Epithelial cell of proximal tubule (primary cell): Measurements from ENCODE around the gene LBX2. TPM values are rescaled to one million over a fixed set of nuclear protein-coding genes. Genes with fewer than 3 reads are reported as not detected.
"Not testable (repeated sequence)": the region's sequence is repeated elsewhere in the genome, so short reads cannot be mapped to it uniquely, and the experiment has no call there.

ENCODE experiments used
- DNase-seq: peaks from one replicate; pipeline ENCODE4 v3.0.0-alpha.2; 2011; ENCODE audit warnings: low read depth
- H3K4me3 ChIP-seq: 2 replicates; pipeline ENCODE4 v1.5.1; 2011; ENCODE audit warnings: low read depth, mild to moderate bottlenecking, low read length
- CTCF ChIP-seq: conservative IDR thresholded peaks from 2 replicates; pipeline ENCODE4 v1.5.1; 2012; ENCODE audit warnings: low read depth, mild to moderate bottlenecking, low read length
- total RNA-seq: library from RNA; depleted of rRNA; stranded (reverse); fragments of >200 nt; gene quantifications from 2 replicates; pipeline ENCODE4 v1.2.3, GENCODE V29; 2015

Gene LBX2
- total RNA-seq, 1 donor from 2014 or later = 1.3 TPM

GRCh38 chr2:74474899-74475298, 24.5 kb downstream of the LBX2 start:
- H3K4me3 ChIP-seq = no peak overlapping the region
- no peak for DNase-seq
- peak; percentile 41 for TF ChIP-seq CTCF

- no peak for DNase-seq
- no peak for TF ChIP-seq CTCF
- no peak overlapping the region for H3K4me3 ChIP-seq
These were observed 24.9 kb downstream of the LBX2 start for GRCh38 chr2:74474481-74474880.

GRCh38 chr2:74472945-74473258, 26.5 kb downstream of the LBX2 start:
- no peak for TF ChIP-seq CTCF
- H3K4me3 ChIP-seq = peak overlapping the region; percentile 72
- no peak for DNase-seq

GRCh38 chr2:74472086-74472944, 27.1 kb downstream of the LBX2 start, which contains the start of gene MRPL53:
Gene MRPL53 (minus strand): TSS chr2:74472680. CDS start chr2:74472660, 20 bp downstream.
- peak within 1 kb of the TSS; percentile 72 for H3K4me3 ChIP-seq
- no peak for TF ChIP-seq CTCF
- DNase-seq = peak; percentile 59

- no peak for TF ChIP-seq CTCF
- peak overlapping the region; percentile 72 for H3K4me3 ChIP-seq
- no peak for DNase-seq
These were observed 27.9 kb downstream of the LBX2 start for GRCh38 chr2:74471332-74472065.

- not testable (repeated sequence) for DNase-seq, H3K4me3 ChIP-seq
These were observed 28.7 kb downstream of the LBX2 start for GRCh38 chr2:74470742-74471141.

GRCh38 chr2:74464406-74464805, 35.0 kb downstream of the LBX2 start:
- no peak for DNase-seq
- no peak for TF ChIP-seq CTCF

More at GRCh38 chr2:74464406-74464805, 35.0 kb downstream of the LBX2 start:
- peak overlapping the region; percentile 95 for H3K4me3 ChIP-seq
